IPS-15b (cell line): ENCODE results near the gene AGBL5.
A peak's percentile ranks its signal among the peaks of the same experiment; 100 is the strongest.

Experiments used
- H3K27me3 ChIP-seq: one replicate; pipeline ENCODE4 v1.6.1; 2013; ENCODE audit warnings: low read length; ENCODE audit not compliant: control insufficient read depth, insufficient read depth
- H3K36me3 ChIP-seq: one replicate; pipeline ENCODE4 v1.6.1; 2013; ENCODE audit warnings: low read length; ENCODE audit not compliant: control insufficient read depth, insufficient read depth
- H3K4me1 ChIP-seq: one replicate; pipeline ENCODE4 v1.6.1; 2013; ENCODE audit warnings: mild to moderate bottlenecking, low read length; ENCODE audit not compliant: control insufficient read depth, insufficient read depth
- H3K4me3 ChIP-seq: one replicate; pipeline ENCODE4 v1.5.1; 2013; ENCODE audit warnings: low read depth, low read length
- H3K9ac ChIP-seq: one replicate; pipeline ENCODE4 v1.6.1; 2013; ENCODE audit warnings: low read depth, mild to moderate bottlenecking, low read length
- H3K9me3 ChIP-seq: one replicate; pipeline ENCODE4 v1.6.1; 2013; ENCODE audit warnings: mild to moderate bottlenecking, low read length; ENCODE audit not compliant: control insufficient read depth, insufficient read depth

AGBL5 gene

GRCh38 chr2:27091746-27092695, 40.6 kb downstream of the AGBL5 start:
- peaks cover 9% of the 10 kb centered on the region for H3K27me3 ChIP-seq
- peaks cover 3% of the 10 kb centered on the region for H3K4me1 ChIP-seq
- no peaks in the 10 kb centered on the region for H3K9me3 ChIP-seq
- no peak overlapping the region for H3K9ac ChIP-seq
- H3K4me3 ChIP-seq = no peak overlapping the region
- H3K36me3 ChIP-seq = no peaks in the 10 kb centered on the region

- Histone ChIP-seq H3K9me3 (no peaks in the 10 kb centered on the region), H3K27me3 (peaks cover 3% of the 10 kb centered on the region), H3K4me3 (no peak overlapping the region), H3K36me3 (no peaks in the 10 kb centered on the region), H3K9ac (no peak overlapping the region), H3K4me1 (no peaks in the 10 kb centered on the region)
These were observed 41.4 kb downstream of the AGBL5 start for GRCh38 chr2:27092696-27093429.

- H3K4me1 ChIP-seq = no peaks in the 10 kb centered on the region
- H3K4me3 ChIP-seq = no peak overlapping the region
- H3K9ac ChIP-seq = peak overlapping the region; percentile 12
- no peaks in the 10 kb centered on the region for H3K27me3 ChIP-seq
- H3K9me3 ChIP-seq = no peaks in the 10 kb centered on the region
- no peaks in the 10 kb centered on the region for H3K36me3 ChIP-seq
These were observed 42.2 kb downstream of the AGBL5 start for GRCh38 chr2:27093430-27094352.

DNA sequence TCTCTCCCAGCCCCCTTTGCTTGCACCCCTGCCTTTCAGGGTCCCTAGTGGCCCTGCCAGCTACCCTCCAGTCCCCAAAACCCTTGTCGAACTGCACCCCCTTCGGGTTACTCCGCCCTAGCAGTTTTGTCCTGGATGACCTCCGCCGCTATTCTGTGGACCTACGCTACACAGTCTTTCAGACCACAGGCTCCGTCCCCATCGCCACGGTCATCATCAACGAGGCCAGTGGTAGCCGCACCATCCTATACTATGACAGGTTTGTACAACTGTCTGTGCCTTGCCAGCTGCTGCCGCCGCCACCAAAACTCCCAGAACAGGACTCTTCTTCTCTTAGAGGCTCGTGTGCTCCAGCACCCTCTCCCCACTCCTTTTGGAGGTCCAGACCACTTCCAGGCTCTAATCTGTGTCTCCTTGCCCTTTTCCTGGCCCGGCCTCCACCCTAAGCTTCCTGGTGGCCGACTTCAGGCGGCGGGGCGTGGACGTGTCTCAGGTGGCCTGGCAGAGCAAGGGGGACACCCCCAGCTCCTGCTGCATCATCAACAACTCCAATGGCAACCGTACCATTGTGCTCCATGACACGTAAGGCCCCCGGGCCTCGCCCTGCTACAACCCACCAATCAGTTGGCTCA, 43.0 kb downstream of the AGBL5 start:
- Histone ChIP-seq H3K9ac (peak overlapping the region; percentile 12), H3K9me3 (no peaks in the 10 kb centered on the region), H3K36me3 (no peaks in the 10 kb centered on the region), H3K4me1 (no peaks in the 10 kb centered on the region), H3K27me3 (no peaks in the 10 kb centered on the region), H3K4me3 (no peak overlapping the region)

DNA sequence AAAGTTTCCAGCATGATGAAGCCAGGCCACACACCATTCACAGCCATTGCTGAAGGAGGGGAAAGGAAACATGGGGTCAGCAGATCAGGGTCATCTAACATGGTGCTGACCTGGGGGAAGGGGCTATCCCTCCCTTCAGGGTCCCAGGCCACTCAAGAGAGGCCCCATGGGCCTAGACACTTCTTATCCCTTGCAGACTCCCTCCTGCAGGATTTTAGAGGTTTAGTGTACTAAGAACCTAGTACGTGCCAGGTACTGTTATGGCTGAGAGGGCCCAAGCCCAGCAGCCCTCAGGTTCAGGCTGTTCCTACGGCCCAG, 43.9 kb downstream of the AGBL5 start:
- no peaks in the 10 kb centered on the region for H3K4me1 ChIP-seq
- no peak overlapping the region for H3K4me3 ChIP-seq
- H3K9me3 ChIP-seq = no peaks in the 10 kb centered on the region
- H3K36me3 ChIP-seq = no peaks in the 10 kb centered on the region
- H3K9ac ChIP-seq = no peak overlapping the region
- no peaks in the 10 kb centered on the region for H3K27me3 ChIP-seq

DNA sequence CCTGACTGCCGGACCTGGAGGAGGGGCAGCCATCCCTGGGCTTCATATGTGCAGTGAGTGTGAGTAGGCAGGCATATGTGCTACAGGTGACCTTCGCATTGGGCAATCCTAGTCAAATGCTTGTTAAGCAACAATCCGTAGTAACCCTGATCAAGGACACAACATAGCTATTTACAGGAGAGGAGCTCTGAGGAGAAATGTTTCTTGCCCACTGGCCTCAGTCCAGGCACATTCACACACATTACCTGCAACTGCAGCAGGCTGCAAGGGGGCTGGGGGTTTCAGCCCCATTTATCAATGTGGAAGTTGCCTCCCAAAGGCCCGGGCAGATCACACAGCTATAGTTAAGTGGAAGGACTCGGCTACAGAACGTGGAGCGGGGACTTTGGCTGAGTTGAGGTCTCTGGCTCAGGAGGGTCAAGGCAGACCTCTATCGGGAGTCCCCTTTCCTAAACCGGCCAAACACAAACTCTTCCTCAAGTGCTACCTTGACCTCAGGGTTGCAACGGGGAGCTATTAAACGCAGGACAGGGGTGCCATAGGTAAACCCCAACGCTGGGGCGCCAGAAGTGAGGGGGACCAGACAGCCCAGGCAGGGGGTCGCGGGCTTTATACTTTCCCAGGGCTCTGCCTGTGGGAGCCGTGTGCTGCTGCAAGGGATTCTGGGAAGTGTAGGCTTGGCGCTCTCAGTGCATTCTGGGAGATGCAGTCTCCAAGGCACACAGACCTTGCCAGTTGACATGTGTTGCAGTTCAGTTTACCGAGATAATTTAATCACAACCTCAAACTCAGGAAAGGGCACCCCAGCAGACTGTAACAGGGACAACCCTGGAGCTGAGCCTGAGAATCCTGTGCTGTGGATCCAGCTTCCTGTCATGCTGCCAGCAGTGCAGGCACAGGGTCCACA, 44.5 kb downstream of the AGBL5 start:
- H3K27me3 ChIP-seq = no peaks in the 10 kb centered on the region
- no peaks in the 10 kb centered on the region for H3K9me3 ChIP-seq
- H3K9ac ChIP-seq = peak overlapping the region; percentile 9
- H3K4me1 ChIP-seq = no peaks in the 10 kb centered on the region
- no peaks in the 10 kb centered on the region for H3K36me3 ChIP-seq
- H3K4me3 ChIP-seq = peak overlapping the region; percentile 22

- Histone ChIP-seq H3K36me3 (no peaks in the 10 kb centered on the region), H3K4me3 (no peak overlapping the region), H3K9me3 (no peaks in the 10 kb centered on the region), H3K27me3 (no peaks in the 10 kb centered on the region), H3K9ac (peak overlapping the region; percentile 18), H3K4me1 (no peaks in the 10 kb centered on the region)
These were observed 45.4 kb downstream of the AGBL5 start for GRCh38 chr2:27096748-27097297.

DNA sequence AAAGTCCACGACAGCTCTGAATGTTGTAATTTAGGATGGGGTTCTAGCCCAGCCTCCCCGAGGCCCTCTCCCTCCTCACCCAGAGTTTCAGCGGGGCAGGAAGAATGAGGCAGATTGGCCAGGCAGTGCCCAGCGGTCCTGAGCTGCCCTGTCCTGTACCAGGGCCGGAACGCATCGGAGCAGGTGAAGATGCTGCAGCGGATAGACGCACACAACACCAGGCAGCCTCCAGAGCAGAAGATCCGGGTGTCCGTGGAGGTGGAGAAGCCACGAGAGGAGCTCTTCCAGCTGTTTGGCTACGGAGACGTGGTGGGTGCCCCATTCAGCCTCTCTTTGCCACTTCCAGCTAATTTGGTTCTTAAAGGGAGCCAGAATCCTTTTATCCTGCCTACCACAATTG, 45.9 kb downstream of the AGBL5 start:
- peak overlapping the region; percentile 26 for H3K9ac ChIP-seq
- no peaks in the 10 kb centered on the region for H3K9me3 ChIP-seq
- H3K36me3 ChIP-seq = no peaks in the 10 kb centered on the region
- H3K4me3 ChIP-seq = no peak overlapping the region
- no peaks in the 10 kb centered on the region for H3K4me1 ChIP-seq
- H3K27me3 ChIP-seq = no peaks in the 10 kb centered on the region

DNA sequence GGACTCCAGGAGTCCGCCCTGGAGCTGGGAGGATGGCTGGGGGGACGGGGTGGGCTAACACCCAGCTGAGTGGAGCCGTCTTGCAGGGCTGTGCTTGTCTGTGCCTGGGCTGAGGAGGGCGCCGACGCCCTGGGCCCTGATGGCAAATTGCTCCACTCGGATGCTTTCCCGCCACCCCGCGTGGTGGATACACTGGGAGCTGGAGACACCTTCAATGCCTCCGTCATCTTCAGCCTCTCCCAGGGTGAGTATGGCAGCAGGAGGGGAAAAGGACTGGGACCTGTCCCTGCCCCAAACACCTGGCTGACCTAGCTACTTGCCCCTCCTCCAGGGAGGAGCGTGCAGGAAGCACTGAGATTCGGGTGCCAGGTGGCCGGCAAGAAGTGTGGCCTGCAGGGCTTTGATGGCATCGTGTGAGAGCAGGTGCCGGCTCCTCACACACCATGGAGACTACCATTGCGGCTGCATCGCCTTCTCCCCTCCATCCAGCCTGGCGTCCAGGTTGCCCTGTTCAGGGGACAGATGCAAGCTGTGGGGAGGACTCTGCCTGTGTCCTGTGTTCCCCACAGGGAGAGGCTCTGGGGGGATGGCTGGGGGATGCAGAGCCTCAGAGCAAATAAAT, 48.0 kb downstream of the AGBL5 start:
- Histone ChIP-seq H3K27me3 (no peaks in the 10 kb centered on the region), H3K9me3 (no peaks in the 10 kb centered on the region), H3K4me3 (no peak overlapping the region), H3K36me3 (no peaks in the 10 kb centered on the region), H3K9ac (no peak overlapping the region), H3K4me1 (no peaks in the 10 kb centered on the region)

- H3K27me3 ChIP-seq = no peaks in the 10 kb centered on the region
- no peaks in the 10 kb centered on the region for H3K9me3 ChIP-seq
- no peaks in the 10 kb centered on the region for H3K36me3 ChIP-seq
- H3K4me1 ChIP-seq = no peaks in the 10 kb centered on the region
- no peak overlapping the region for H3K9ac ChIP-seq
- no peak overlapping the region for H3K4me3 ChIP-seq
These were observed 48.6 kb downstream of the AGBL5 start for GRCh38 chr2:27100036-27100435.
